HEK293 (cell line): Measurements from ENCODE around the gene SAMM50.

Experiments used
- CTCF ChIA-PET: fragments of 350-600 bp; formaldehyde crosslinking; extraction: SDS; loops from one replicate; lab custom pipeline; 2021; ENCODE audit warnings: antibody characterized with exemption; lab: Yijun Ruan, JAX
- POLR2A ChIA-PET: fragments of 300-600 bp; formaldehyde crosslinking; extraction: SDS; loops from one replicate; lab custom pipeline; 2020; ENCODE audit warnings: antibody characterized with exemption, inconsistent platforms; lab: Yijun Ruan, JAX
- H3K27ac ChIP-seq: fragments of 200-500 bp; sonication (Bioruptor generic); 2 replicates; pipeline ENCODE4 v1.5.1; 2014; ENCODE audit warnings: low read depth, low read length, control low read depth, inconsistent platforms; ENCODE audit errors: extremely low read depth
- H3K36me3 ChIP-seq, 2 experiments: fragments of 200-500 bp in 1 of 2; sonication (Bioruptor generic) in 1 of 2; 1 replicate in 1 of 2; 2 replicates in 1 of 2; pipeline ENCODE4 v1.5.1; 2014 to 2017; ENCODE audit warnings: inconsistent platforms in 2 of 2, low read length in 2 of 2; ENCODE audit not compliant: control insufficient read depth in 2 of 2, insufficient read depth in 1 of 2
- H3K4me1 ChIP-seq: fragments of 200-500 bp; sonication (Bioruptor generic); 2 replicates; pipeline ENCODE4 v1.5.1; 2014; ENCODE audit warnings: mild to moderate bottlenecking, low read length, inconsistent platforms; ENCODE audit not compliant: control insufficient read depth, insufficient read depth
- H3K4me3 ChIP-seq: 2 replicates; pipeline ENCODE4 v1.5.1; 2011; ENCODE audit warnings: low read depth, mild to moderate bottlenecking, control low read depth, low read length, moderate library complexity
- H3K9me3 ChIP-seq: fragments of 200-500 bp; sonication (Bioruptor generic); 2 replicates; pipeline ENCODE4 v1.5.1; 2014; ENCODE audit warnings: low read depth, low read length, inconsistent platforms; ENCODE audit not compliant: control insufficient read depth, insufficient read depth
- BCL11A ChIP-seq: fragments of 450-650 bp; formaldehyde crosslinking; IDR thresholded peaks from 2 replicates; pipeline ENCODE4 v1.5.1; 2016; ENCODE audit warnings: low read depth, missing biosample characterization, missing genetic modification characterization
- KLF8 ChIP-seq: fragments of 450-650 bp; formaldehyde crosslinking; IDR thresholded peaks from 2 replicates; pipeline ENCODE4 v1.5.1; 2016; ENCODE audit warnings: missing biosample characterization, missing genetic modification characterization
- PRDM1 ChIP-seq: fragments of 450-650 bp; formaldehyde crosslinking; IDR thresholded peaks from 2 replicates; pipeline ENCODE4; 2016; ENCODE audit warnings: missing biosample characterization, missing genetic modification characterization
- PRDM10 ChIP-seq: fragments of 450-650 bp; formaldehyde crosslinking; IDR thresholded peaks from 2 replicates; pipeline ENCODE4 v1.5.1; 2016; ENCODE audit warnings: missing biosample characterization, missing genetic modification characterization
- PRDM4 ChIP-seq: fragments of 450-650 bp; formaldehyde crosslinking; IDR thresholded peaks from 2 replicates; pipeline ENCODE4 v1.5.1; 2017; ENCODE audit warnings: missing biosample characterization, missing genetic modification characterization
- SCRT2 ChIP-seq: fragments of 450-650 bp; formaldehyde crosslinking; IDR thresholded peaks from 2 replicates; pipeline ENCODE4 v1.5.1; 2016; ENCODE audit warnings: missing biosample characterization, missing genetic modification characterization
- ZBTB10 ChIP-seq: fragments of 450-650 bp; formaldehyde crosslinking; IDR thresholded peaks from 2 replicates; pipeline ENCODE4 v1.5.1; 2016; ENCODE audit warnings: missing biosample characterization, missing genetic modification characterization
- ZNF174 ChIP-seq: fragments of 450-650 bp; formaldehyde crosslinking; IDR thresholded peaks from 2 replicates; pipeline ENCODE4 v1.5.0; 2017; ENCODE audit warnings: missing biosample characterization, mild to moderate bottlenecking, missing genetic modification characterization
- ZNF354C ChIP-seq: fragments of 450-650 bp; formaldehyde crosslinking; IDR thresholded peaks from 2 replicates; pipeline ENCODE4 v1.5.1; 2016; ENCODE audit warnings: missing biosample characterization, missing genetic modification characterization, low read depth, borderline replicate concordance
- ZNF530 ChIP-seq: fragments of 450-650 bp; formaldehyde crosslinking; IDR thresholded peaks from 2 replicates; pipeline ENCODE4 v1.5.1; 2016; ENCODE audit warnings: low read depth, missing biosample characterization, missing genetic modification characterization
- ZNF544 ChIP-seq: fragments of 450-650 bp; formaldehyde crosslinking; IDR thresholded peaks from 2 replicates; pipeline ENCODE4 v1.5.0; 2017; ENCODE audit warnings: missing biosample characterization, missing genetic modification characterization
- ZNF626 ChIP-seq: fragments of 450-650 bp; sonication (Bioruptor Pico); formaldehyde crosslinking; IDR thresholded peaks from 2 replicates; pipeline ENCODE4 v1.5.1; 2018; ENCODE audit warnings: missing biosample characterization, missing genetic modification characterization, inconsistent platforms
- ZNF792 ChIP-seq: fragments of 450-650 bp; formaldehyde crosslinking; IDR thresholded peaks from 2 replicates; pipeline ENCODE4 v1.5.1; 2016; ENCODE audit warnings: missing biosample characterization, missing genetic modification characterization
- TF ChIP-seq, protein P1 (sequence below): fragments of 450-650 bp; formaldehyde crosslinking; IDR thresholded peaks from 2 replicates; pipeline ENCODE4 v1.5.1; 2016; ENCODE audit warnings: missing biosample characterization, missing genetic modification characterization

Gene SAMM50

GRCh38 chr22:43926349-43926710, 28.9 kb upstream of the SAMM50 start:
- no peak for TF ChIP-seq KLF8
- no peak for TF ChIP-seq ZNF174 (tag by site-specific recombination)
- TF ChIP-seq ZNF530 (tag by site-specific recombination): no peak
- no peak for TF ChIP-seq BCL11A (tag by site-specific recombination)
- no peak for TF ChIP-seq ZNF792
- TF ChIP-seq ZBTB10 (tag by site-specific recombination): no peak
- no peak for TF ChIP-seq ZNF354C (tag by site-specific recombination)
- no peak for TF ChIP-seq SCRT2 (tag by site-specific recombination)
- TF ChIP-seq ZNF544: no peak
- TF ChIP-seq PRDM4 (tag by site-specific recombination): no peak
- TF ChIP-seq, protein P1, sequence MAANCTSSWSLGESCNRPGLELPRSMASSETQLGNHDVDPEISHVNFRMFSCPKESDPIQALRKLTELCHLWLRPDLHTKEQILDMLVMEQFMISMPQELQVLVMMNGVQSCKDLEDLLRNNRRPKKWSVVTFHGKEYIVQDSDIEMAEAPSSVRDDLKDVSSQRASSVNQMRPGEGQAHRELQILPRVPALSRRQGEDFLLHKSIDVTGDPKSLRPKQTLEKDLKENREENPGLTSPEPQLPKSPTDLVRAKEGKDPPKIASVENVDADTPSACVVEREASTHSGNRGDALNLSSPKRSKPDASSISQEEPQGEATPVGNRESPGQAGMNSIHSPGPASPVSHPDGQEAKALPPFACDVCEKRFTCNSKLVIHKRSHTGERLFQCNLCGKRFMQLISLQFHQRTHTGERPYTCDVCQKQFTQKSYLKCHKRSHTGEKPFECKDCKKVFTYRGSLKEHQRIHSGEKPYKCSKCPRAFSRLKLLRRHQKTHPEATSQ (tag by site-specific recombination): no peak
- no peak for TF ChIP-seq ZNF626 (tag by site-specific recombination)
- H3K36me3 ChIP-seq: peaks cover 0 to 8% of the 10 kb centered on the region in 2 experiments; a peak in 1 of 3 replicates
- CTCF ChIA-PET: interaction anchor here (0.7 to 1.4 kb wide), 3 partner anchors 20 to 67 kb away, joined by 3 read pairs; no protein-coding TSS in a partner anchor
- H3K9me3 ChIP-seq: no peaks in the 10 kb centered on the region
- no peak overlapping the region for H3K4me3 ChIP-seq
- POLR2A ChIA-PET: no interaction called here
- H3K27ac ChIP-seq: no peak overlapping the region
- H3K4me1 ChIP-seq: peaks cover 3% of the 10 kb centered on the region; the same call in 1 of the 2 replicates

DNA sequence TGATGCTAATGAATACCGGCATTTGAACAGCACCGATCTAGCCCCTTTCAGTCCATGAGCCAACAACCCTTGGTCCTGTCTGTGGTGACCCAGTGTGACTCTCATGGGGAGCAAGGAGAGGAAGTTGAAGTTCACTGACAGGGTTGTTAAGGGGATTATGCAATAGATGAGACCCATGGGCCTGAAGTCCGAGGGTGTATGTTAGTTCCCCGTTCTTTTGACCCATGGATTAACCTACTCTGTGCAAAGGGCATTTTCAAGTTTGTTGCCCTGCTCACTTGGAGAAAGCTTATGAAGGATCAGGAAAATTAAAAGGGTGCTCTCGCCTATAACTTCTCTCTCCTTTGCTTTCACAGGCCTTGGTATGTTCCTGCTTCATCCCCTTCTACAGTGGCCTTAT, 26.8 kb upstream of the SAMM50 start:
- ChIA-PET CTCF (interaction anchor here (0.8 to 8.8 kb wide), 2 partner anchors 16 to 22 kb away, joined by 3 to 60 read pairs; no protein-coding TSS in a partner anchor), POLR2A (interaction anchor here (2.3 kb wide), 1 partner anchor 17 kb away, joined by 4 read pairs; no protein-coding TSS in a partner anchor)
- H3K36me3 ChIP-seq: peaks cover 0 to 17% of the 10 kb centered on the region in 2 experiments; a peak in 2 of 3 replicates
- no peaks in the 10 kb centered on the region for H3K9me3 ChIP-seq
- no peak overlapping the region for H3K4me3 ChIP-seq
- no peak overlapping the region for H3K27ac ChIP-seq
- TF ChIP-seq PRDM1 (tag by site-specific recombination) (no peak), PRDM10 (tag by site-specific recombination) (peak; percentile 62)
- H3K4me1 ChIP-seq: no peaks in the 10 kb centered on the region; the same call in 1 of the 2 replicates
